RKO (cell line): ENCODE measurements around the gene CHMP4B.
"Not testable (repeated sequence)": the region's sequence is repeated elsewhere in the genome, so short reads cannot be mapped to it uniquely, and the experiment has no call there.

Experiments used
- DNase-seq: peaks from one replicate; pipeline ENCODE4 v3.0.0-alpha.2; 2016; ENCODE audit warnings: low spot score

Gene CHMP4B

GRCh38 chr20:33789858-33790182 lies 21.3 kb upstream of the CHMP4B start:
- no peak for DNase-seq

- no peak for DNase-seq
Observed at GRCh38 chr20:33790566-33790965, 20.6 kb upstream of the CHMP4B start.

GRCh38 chr20:33791021-33791420 lies 20.1 kb upstream of the CHMP4B start:
- no peak for DNase-seq

GRCh38 chr20:33791540-33791939 lies 19.6 kb upstream of the CHMP4B start:
- DNase-seq = no peak

- peak; percentile 89 for DNase-seq
Observed at GRCh38 chr20:33791959-33792597, 19.1 kb upstream of the CHMP4B start.

- not testable (repeated sequence) for DNase-seq
Observed at GRCh38 chr20:33792598-33792989, 18.6 kb upstream of the CHMP4B start.

GRCh38 chr20:33793011-33793931 lies 17.9 kb upstream of the CHMP4B start:
- DNase-seq = no peak

GRCh38 chr20:33796263-33796906 lies 14.8 kb upstream of the CHMP4B start:
- no peak for DNase-seq

- DNase-seq = no peak
Observed at GRCh38 chr20:33796907-33797544, 14.1 kb upstream of the CHMP4B start.

GRCh38 chr20:33798444-33798843 lies 12.7 kb upstream of the CHMP4B start:
- no peak for DNase-seq

- peak; percentile 83 for DNase-seq
Observed at GRCh38 chr20:33803921-33804337, 7.2 kb upstream of the CHMP4B start.

GRCh38 chr20:33808388-33808787 lies 2.8 kb upstream of the CHMP4B start:
- DNase-seq = no peak

- no peak for DNase-seq
Observed at GRCh38 chr20:33810259-33810658, 889 bp upstream of the CHMP4B start.

- DNase-seq = peak; percentile 19
Observed at GRCh38 chr20:33811776-33812151, 616 bp downstream of the CHMP4B start.

- peak; percentile 97 for DNase-seq
Observed at GRCh38 chr20:33812152-33812849, 1.2 kb downstream of the CHMP4B start.

- DNase-seq = no peak
Observed at GRCh38 chr20:33812908-33813462, 1.8 kb downstream of the CHMP4B start.

GRCh38 chr20:33814238-33814712 lies 3.1 kb downstream of the CHMP4B start:
- DNase-seq = no peak

- DNase-seq = no peak
Observed at GRCh38 chr20:33815671-33816070, 4.5 kb downstream of the CHMP4B start.

- no peak for DNase-seq
Observed at GRCh38 chr20:33816191-33816590, 5.0 kb downstream of the CHMP4B start.

GRCh38 chr20:33817411-33817810 lies 6.3 kb downstream of the CHMP4B start:
- DNase-seq = no peak

- no peak for DNase-seq
Observed at GRCh38 chr20:33819456-33819855, 8.3 kb downstream of the CHMP4B start.
